ENCODE measurements around the gene VCAN.

Gene VCAN

DNA sequence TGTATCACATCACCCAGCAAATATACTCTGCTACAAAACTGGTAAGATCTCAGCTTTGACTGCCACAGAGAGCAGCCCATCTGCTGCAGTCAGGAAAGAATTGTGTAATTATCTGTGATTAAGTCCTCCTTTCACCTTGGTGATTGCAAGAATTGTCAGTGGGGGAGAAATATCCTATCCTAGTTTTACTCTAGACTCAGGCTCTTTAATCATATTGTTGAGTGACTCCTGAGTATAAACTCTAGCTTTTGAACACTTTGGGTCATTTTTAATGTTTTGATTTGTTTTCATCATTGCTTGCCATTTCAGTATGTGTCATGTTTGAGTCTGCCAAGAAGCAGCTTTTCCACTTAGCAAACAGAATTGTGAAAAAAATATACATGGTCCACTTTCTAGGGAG lies 32.1 kb downstream of the VCAN start:
- DNase-seq = peak; percentile 22

DNA sequence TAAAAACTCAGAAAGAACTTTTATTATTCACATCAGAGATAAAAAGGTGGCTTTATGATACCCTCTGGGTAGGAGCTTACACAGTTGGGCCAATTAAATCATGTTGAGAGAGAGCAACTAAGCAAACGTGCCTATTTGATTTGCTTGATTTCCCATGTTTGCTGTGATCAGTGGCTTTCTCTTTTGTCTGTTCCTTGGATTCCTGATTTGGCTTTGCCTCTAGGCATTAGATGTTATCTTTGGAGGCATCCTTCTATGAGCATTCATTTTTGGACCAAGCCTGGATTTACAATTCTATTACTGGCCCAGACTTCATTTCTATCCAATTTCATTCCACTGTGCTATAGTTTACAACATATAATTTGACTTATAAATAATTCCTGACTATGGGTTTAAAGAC lies 35.9 kb downstream of the VCAN start:
- no peak for DNase-seq

DNA sequence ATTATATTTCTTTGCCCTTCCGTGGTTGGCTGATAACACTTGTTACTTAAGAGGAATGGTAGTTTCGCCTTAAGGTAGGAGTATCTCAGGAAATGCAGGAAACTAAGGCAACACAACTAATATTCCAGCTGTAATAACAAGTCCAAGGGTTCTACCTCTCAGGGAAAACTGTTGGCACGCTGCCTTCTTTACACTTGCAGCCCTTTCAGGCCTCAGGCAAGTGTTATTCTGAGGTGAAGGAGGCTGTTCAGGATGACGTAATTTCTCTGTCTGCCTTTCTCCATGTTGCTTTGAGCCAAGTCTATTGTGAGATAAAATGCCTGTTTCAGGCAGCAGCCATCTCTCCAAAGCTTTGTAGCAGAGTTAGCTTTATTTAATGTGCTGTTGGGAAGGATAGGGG lies 38.0 kb downstream of the VCAN start:
- DNase-seq = no peak

DNA sequence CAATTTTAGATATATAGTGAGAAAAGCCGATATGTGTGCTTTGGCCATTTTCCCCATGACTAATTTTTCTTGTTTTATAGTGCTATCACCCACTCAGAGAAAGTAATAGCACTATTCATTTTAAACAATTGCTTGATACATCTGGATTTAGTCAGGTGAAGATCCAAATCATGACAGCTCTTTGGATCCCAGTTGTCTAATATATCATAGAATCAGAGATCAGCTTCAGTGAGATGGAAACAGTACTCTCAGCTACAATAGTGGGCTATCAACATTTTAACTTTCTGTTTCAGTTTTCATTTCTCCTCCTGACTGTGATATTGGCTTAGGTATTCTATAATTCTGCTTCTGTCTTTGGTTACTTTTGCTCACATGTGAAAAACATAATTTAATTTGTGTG lies 38.7 kb downstream of the VCAN start:
- no peak for DNase-seq

DNA sequence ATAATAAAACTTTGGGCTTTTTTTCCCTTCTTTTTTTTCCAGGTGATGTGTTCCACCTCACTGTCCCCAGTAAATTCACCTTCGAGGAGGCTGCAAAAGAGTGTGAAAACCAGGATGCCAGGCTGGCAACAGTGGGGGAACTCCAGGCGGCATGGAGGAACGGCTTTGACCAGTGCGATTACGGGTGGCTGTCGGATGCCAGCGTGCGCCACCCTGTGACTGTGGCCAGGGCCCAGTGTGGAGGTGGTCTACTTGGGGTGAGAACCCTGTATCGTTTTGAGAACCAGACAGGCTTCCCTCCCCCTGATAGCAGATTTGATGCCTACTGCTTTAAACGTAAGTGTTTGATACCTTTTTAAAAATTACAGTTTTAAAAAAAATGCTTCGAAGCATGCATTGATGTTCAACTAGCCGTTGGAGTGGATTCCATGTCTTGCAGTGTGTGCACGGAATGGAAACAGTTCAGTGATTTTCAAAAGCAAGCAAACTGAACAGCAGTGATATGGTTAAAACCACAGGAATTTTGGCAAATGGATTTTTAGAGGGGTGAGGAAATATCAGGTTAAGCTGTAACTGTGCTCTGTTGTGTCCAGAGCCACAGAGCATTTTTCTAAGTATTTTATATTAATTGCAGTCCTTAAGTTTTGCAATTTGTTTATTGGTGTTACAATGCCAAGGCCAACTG lies 40.7 kb downstream of the VCAN start:
- DNase-seq = no peak

DNA sequence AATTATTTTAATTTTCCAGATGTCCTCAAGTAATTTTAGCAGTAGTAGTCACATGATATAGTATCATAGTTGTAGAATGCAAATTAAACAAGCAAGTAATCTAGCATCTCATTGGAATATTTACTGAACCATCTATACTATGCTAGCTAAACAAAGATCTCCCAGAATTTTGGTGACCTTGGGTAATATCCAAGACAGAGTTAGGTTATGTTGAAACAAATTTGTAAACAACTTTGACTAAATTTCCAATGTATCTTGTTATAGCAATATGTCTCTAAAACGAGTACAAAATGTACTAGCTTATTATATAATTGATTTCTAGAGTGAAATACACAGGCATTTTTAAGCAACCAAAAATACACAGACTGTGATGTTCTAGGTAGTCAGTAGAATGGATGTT lies 41.5 kb downstream of the VCAN start:
- DNase-seq = no peak

DNA sequence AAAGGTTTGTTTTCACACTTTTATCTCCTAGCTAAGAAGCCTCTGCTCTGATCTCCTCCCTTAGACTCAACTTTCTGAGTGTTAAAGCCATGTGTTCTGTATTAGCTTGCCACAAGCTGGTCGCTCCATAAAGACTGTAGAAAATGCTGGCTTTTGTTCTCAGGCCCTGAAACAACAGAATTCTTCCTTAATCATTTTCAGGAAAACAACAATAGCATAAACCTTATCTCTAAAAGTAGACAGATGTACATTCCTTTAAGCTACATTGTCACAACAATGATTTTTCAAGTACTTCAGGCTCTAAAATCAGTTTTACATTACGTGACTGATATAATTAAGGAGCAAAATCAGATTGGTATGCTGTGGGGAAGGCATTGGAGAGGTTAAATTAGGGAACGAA lies 41.9 kb downstream of the VCAN start:
- DNase-seq = no peak

DNA sequence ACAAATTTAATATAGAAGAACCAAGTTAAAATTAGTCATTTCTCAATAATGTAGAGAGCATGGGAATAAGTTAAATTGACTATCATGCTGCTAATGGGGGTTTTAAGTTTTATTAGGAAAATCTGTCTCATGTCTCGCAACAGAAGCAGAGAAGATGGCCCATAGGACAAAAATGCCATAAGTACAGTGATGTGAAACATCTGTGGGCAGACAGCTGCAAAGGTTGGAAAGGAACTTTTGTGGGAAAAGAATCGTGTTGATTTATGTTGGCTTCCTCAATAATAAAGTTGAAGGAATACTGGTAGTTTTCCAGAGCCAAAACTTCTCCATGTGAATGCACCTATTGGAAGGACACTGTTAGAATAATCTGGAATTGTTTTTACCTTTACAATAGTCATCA lies 44.8 kb downstream of the VCAN start:
- no peak for DNase-seq

DNA sequence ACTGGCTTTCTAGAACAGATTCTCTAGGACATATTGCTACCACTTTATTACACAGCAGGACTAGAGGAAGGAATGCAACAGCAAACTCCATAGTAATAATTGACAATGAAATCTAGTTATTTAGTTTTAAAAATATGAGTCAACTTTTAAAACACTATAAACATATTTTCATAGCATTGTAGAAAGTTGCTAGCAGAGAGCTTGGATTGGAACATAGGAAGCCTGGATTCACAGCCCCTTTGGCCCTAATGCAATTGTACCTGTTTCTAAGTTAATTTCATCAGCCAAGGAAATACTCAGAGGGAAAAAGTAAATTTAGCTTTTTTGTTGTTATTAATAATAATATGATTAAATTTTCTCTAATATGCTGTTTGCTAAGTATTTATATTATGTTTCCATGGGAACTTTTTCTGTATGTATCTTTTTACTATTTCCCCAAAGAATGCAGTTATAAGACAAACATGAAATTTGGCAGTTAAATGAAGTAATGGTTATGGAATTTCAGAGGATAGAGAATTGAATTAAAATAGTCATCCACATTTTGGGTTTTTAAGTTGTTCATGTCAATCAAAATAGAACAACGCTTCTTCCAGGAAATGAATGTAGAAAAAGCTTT lies 45.6 kb downstream of the VCAN start:
- DNase-seq = no peak

DNA sequence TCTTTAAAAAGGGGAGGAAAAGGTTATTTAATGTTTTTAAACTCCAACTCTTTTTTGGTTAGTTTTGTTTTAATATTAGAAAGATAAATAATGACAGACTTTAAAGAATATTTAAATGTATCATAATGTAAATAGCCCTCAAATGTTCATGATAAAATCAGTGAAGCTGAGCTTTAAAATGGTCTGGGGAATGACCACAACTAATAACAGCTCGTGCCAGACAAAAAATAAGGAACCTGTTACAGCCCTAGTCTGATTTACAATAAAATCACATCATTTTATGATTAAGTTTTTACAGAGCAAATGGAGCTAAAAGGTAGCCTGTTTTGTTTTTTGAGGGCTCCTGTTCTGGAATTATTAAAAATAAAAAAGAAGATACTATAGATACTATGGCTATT lies 46.1 kb downstream of the VCAN start:
- DNase-seq = no peak

DNA sequence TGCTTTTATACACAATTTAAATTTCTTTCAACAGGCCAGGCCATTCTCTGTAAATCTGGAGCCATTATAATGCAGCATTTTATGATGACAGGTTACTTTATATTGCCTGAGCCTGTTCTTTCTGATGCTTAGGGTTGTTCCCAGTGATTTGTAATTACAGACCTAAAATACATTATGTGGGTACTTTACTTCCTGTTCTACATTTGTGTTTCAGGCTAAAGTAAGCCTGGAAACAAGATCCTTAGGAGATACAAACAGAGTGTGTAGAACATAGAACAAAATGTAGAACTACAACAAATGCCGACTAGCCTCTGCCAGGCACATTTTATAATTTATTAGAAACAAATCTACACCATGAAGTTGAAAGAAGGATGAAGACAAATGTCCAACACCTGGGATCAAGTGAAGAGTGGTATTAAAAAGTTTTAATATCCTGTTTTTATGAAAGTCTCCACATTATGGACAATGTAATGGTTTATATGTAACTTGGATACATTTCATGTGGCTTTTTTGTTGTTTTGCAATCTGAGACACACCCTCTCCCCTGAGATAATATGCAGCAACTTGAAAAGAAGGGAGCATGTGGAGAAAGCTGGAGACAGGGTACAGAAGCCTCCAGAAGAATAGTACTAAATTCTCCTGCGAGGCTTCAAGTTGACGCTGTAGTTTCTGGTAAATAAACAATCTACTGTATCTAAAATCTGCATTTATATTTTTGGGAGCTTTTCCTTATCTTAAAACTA lies 46.9 kb downstream of the VCAN start:
- no peak for DNase-seq

DNA sequence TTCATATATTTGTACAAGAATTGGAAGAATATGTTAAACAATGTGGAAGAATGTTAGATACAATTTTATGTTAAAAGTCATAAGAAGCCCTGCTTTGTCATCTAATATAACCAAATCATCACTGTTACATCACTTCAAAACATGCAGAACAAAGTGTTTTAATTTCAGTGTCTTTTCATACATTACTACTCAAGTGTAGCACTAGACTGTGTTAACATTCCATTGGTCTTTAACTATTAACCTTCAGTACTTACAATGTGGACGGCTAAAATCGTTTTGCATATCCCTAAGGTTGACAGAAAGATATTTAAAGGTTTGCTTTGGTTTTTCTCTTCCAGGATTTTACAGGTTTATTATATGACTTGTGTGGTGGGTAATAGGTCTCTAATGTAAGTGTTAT lies 50.9 kb downstream of the VCAN start:
- no peak for DNase-seq

DNA sequence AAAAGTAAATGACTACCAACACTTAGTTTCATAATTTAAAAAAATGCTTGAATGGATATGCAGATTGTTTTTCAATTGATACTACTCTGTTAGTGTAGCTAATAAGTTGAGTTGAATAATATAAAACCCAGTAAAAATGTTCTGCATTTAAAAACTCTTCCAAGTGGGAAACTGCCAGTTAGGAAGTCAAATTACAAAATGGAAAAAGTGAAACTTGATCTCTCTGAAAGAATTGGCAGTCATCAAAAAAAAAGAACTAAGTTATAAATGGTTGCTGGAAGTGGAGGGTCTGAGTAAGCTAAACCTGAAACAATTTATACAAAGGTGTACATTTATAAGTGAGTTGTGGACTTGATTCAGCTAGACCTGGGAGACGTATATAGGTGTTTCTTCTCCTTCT lies 52.4 kb downstream of the VCAN start:
- no peak for DNase-seq

DNA sequence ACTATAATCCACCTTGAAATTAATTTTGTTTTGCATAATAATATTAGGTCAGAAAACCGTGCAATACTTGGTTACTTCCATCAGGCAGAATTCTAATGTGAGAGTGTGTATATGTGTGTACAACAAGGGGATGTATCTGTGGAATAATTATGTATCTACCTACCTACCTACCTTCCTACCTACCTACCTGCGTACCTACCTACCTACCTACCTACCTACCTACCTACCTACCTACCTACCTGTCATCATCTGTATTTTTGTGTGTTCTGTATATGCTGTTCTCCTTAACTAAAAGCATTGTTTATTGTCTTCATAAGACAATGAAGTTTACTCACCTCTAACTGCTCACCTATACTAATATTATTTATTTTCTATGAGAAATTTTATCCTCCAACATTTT lies 52.8 kb downstream of the VCAN start:
- DNase-seq = no peak

DNA sequence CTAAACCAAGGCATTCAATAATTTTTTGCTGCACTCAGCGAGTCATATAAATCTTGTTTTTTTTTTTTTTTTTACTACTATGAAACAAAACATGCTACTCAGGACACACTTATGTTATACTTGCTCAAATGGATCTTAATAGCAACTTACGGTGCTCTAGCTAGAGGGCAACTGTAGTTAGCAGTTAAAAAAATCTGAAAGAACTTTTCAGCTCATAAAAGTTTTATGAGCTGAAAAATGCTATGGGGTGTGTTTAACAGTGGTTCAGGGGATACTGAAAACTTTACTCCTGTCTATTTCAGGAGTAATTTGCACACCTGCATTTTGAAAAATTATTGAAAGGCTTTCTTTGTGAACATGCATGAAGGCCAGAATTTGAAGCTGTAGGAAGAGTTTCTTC lies 53.4 kb downstream of the VCAN start:
- no peak for DNase-seq

DNA sequence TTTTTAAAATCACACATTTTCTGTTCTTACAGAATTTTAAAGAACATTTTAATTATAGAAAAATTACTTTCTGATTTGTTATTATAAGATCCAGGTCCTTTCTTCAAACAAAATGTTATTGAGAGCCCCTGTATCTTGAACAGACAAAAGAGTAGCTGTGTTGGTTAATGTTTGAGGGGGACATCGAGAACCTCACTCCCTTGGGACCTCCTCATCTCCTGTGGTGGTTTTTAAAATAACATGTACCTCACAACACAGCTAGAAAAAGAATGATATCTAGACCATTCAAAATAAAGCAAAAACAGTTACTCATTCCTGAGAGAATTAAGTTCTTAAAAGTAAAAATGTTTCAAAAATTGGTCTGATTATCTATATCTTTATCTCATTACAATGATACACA lies 54.7 kb downstream of the VCAN start:
- no peak for DNase-seq

DNA sequence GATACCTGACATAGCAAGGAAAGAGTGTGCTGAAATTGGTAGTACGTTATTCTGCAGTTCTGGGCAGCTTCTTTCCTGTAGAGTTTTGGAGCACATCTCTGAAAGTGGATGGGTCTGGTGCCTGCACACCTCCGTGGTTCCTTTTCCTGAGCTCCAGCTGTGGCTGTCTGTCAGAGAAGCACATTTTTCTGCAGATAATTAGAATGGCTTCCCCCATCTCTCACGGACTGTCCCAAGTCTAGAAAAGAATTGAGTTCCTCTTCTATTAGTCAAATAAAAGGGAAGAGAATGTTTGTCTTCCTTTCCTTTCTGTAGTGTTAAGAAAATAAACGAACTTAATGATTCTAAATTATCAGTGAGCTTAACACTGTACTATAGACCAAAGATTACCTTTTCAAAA lies 55.7 kb downstream of the VCAN start:
- DNase-seq = no peak

DNA sequence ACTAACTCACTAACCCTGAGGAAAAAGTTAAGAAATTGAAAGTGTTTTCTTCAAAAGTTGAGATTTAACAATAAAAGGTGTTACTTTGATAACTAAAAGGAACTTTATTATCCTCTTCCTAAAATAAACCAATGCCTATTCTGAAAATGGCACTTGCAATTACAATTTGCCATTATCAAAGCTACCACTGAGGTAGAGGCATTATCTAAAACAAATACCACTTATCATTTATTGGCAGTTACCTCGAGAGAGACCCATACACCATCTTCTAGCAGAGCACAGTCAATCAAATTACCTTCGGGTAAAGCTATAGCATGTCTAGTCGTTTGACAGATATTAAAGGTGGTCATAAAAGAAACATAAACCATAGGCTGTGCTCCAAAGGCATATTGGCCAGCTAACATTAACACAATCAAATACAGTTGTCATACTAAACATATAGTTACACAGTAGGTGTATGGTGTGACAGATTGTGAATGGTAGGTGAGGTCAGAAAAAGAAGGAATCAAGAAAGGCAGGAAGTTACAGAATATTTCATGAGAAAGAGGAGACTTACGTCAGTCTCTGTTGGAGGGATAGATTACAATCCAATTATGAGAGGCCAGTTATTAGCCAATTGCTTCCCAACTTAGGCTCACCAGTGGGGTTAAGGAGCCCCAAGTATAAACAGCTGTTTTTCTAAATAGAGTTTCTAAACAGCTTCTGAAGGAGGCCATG lies 56.3 kb downstream of the VCAN start:
- no peak for DNase-seq

DNA sequence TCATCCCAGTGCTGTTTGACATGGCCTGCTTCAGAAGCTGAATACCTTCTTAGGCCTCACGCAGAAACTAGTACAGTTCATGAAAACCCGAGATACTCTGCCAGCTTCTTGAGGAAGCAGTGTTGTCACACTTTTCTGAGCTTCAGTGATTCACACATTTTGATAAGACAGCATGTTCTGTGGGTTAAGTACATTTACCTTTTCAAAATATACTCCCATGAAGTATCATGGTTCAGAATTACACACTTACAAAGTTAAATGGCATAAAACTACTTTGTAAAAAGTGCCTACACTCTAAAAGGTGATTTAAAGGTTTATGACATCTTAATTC lies 56.9 kb downstream of the VCAN start:
- DNase-seq = no peak

DNA sequence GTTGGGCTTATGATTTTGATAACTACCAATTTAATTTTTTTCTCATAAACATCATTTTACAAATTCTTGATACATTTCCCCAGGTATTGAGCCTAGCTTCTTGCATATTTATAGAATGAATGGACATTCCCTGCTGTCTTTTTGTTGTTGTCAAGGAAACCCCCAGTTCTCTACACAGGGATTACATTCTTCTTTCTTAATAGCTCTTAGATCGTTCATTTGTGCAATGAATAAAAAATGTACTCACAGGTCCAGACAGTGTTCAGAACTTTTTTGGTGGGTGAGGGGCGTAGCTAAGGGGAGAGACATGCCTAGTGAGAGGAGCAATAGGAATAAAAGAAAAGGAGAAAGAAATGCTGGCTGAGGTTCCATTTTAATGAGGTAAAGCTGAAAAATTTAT lies 58.6 kb downstream of the VCAN start:
- DNase-seq = no peak

DNA sequence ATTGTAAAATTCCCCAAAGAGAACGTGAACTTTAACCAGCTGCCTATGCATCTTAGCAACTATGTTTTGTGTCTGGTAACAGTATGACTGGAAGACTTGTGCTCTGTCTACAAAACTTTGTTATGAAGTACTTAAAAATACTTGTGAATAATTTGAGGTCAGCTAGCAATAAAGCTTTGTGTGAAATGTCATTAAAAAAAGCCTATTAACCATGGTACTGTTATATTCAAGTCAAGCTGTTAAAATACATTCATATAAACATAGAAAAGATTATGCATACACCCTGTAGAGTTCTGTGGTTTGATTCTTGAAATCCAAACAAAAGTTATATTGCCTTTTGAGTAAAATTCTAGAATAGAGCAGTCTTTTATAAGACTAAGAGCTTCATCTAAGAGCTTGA lies 60.1 kb downstream of the VCAN start:
- no peak for DNase-seq

DNA sequence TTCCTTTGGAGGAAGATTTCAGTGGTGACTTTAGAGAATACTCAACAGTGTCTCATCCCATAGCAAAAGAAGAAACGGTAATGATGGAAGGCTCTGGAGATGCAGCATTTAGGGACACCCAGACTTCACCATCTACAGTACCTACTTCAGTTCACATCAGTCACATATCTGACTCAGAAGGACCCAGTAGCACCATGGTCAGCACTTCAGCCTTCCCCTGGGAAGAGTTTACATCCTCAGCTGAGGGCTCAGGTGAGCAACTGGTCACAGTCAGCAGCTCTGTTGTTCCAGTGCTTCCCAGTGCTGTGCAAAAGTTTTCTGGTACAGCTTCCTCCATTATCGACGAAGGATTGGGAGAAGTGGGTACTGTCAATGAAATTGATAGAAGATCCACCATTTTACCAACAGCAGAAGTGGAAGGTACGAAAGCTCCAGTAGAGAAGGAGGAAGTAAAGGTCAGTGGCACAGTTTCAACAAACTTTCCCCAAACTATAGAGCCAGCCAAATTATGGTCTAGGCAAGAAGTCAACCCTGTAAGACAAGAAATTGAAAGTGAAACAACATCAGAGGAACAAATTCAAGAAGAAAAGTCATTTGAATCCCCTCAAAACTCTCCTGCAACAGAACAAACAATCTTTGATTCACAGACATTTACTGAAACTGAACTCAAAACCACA lies 67.4 kb downstream of the VCAN start:
- DNase-seq = no peak

DNA sequence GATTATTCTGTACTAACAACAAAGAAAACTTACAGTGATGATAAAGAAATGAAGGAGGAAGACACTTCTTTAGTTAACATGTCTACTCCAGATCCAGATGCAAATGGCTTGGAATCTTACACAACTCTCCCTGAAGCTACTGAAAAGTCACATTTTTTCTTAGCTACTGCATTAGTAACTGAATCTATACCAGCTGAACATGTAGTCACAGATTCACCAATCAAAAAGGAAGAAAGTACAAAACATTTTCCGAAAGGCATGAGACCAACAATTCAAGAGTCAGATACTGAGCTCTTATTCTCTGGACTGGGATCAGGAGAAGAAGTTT lies 67.9 kb downstream of the VCAN start:
- DNase-seq = no peak

DNA sequence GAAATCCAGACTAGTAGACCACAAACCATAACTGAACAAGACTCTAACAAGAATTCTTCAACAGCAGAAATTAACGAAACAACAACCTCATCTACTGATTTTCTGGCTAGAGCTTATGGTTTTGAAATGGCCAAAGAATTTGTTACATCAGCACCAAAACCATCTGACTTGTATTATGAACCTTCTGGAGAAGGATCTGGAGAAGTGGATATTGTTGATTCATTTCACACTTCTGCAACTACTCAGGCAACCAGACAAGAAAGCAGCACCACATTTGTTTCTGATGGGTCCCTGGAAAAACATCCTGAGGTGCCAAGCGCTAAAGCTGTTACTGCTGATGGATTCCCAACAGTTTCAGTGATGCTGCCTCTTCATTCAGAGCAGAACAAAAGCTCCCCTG lies 68.6 kb downstream of the VCAN start:
- DNase-seq = no peak
